TTC549 (cell line): ENCODE results near the gene LY86.

ENCODE experiments used
- FAIRE-seq: peaks from 2 replicates; lab custom pipeline; 2012; peaks lifted over from hg19 to GRCh38; lab: Jason Lieb, UNC

The LY86 gene

GRCh38 chr6:6570929-6571671, 17.4 kb upstream of the LY86 start:
- FAIRE-seq: no peak

- no peak for FAIRE-seq
These were observed 13.4 kb upstream of the LY86 start for GRCh38 chr6:6575143-6575542.

DNA sequence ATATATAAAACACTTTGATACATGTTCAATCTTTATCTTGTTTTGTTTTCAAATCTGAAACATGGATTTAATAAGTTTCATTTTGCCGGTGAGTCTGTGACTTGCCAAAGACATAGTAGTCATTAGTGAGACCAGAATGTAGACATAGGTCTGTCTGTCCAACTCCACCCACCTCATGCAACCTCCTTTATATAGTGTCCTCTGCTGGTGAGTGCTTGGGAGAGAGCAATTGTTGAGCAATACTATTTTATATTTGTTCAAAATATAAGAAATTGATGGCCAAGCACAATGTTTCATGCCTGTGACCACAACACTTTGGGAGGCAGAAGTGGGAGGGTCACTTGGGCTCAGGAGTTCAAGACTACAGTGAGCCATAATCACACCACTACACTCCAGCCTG, 10.8 kb upstream of the LY86 start:
- FAIRE-seq: no peak

- no peak for FAIRE-seq
These were observed 9.2 kb upstream of the LY86 start for GRCh38 chr6:6579281-6579680.

DNA sequence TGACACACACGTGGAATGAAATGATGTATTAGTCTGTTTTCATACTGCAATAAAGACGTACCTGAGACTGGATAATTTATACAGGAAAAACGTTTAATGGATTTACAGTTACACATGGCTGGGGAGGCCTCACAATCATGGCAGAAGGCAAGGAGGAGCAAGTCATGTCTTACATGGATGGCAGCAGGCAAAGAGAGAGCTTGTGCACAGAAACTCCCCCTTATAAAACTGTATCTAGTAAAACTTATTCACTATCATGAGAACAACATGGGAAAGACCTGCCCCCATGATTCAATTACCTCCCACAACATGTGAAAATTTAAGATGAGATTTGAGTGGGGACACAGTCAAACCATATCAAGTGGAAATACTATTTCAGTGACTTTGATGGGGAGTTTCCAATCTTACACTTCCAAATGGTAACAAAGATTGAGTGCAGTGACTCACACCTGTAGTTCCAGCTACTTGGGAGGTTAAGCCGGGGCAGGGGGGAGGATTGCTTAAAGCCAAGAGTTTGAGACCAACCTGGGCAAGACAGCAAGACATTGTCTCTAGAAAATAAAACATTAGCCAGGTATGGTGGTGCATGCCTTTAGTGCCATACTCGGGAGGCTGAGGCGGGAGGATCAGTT, 8.2 kb upstream of the LY86 start:
- no peak for FAIRE-seq

- FAIRE-seq: no peak
These were observed 7.5 kb upstream of the LY86 start for GRCh38 chr6:6581054-6581453.

- no peak for FAIRE-seq
These were observed 6.4 kb upstream of the LY86 start for GRCh38 chr6:6582131-6582530.

DNA sequence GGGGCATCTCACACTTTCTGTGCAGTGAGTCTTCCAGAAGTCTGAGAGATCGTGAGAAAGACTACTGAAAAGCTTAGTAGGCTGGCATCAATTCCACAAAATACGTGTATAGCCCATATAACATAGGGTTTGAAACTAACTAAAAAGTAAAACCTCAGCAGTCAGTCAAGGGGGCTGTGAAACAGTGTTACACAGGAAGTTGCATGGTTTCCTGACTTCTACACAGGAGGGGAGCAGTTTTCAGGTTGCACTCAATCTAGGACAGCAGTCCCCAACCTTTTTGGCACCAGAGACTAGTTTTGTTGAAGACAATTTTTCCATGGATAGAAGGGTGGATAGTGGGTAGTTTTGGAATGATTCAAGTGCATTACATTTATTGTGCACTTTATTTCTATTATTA, 4.7 kb upstream of the LY86 start:
- FAIRE-seq: no peak

GRCh38 chr6:6584310-6585002, 4.1 kb upstream of the LY86 start:
- no peak for FAIRE-seq

DNA sequence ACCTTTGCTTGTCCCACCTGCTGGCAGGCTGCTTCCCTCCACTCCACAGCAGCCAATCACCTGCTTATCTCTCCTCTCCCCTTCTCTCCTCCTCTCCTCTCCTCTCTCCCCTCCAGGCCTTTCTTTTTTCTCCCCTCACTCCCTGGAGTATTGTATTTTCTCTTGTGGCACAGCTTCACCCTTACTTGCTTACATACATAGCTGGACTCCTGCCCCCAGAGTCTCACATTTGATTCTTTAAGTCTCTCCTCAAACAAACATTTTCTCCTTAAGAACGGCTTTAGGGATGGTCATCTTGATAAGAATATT, 3.6 kb upstream of the LY86 start:
- FAIRE-seq: no peak

DNA sequence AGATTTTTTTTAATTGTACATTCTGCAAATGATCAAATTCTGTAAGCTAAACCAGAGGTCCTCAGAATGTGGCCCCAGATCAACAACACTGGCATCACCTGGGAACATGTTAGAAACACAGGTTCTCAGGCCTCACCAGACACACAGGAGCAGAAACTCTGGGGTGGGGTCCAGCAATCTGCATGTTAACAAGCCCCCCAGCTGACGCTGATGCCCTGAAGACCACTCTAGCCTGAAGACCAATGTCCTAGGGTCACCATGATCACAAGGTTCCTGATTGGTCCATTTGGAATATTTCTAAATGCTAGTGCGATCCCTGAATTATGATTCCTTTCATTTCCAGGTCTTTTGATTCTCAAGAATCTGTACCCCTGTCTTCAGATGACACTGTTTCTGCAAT, 2.4 kb upstream of the LY86 start:
- FAIRE-seq: no peak

DNA sequence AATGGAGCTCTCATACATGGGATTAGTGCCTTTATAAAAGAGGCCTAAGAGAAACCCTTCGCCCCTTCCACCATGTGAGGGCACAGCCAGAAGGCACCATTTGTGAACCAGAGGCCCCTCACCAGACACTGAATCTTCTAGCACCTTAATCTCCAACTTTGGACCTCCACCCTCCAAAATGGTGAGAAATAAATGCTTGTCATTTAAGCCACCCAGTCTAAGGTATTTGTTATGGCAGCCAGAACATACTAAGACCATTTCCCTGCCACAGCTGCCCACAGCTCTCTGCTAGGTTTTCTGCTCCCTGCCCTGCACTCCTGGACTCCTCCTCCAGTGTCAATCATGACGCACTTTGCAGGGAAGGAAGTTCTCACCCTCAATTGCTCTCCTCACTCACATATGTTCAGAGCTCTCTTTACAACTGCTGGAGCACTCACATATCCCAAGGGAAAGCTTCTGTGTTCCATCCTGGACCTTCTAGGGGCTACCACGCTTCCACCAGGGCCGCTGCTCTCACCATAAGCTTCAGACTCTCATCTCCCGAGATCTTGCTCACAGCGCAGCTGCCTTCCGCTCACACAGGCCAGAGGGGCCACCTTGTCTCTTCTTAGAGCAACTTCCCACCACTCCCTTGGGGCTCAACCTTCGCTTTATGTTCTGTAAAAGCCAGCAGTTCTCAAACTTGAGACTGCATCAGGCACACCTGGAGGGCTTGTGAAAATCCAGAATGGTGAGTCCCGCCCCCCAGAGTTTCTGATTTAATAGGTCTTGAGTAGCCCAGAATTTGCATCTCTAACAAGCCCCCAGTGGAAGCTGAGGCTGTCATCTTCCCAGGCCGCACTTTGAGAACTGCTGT, 1.6 kb upstream of the LY86 start:
- no peak for FAIRE-seq

GRCh38 chr6:6587696-6588063, 840 bp upstream of the LY86 start:
- no peak for FAIRE-seq

- FAIRE-seq: no peak
These were observed 597 bp downstream of the LY86 start for GRCh38 chr6:6588924-6589709.

- FAIRE-seq: no peak
These were observed 2.0 kb downstream of the LY86 start for GRCh38 chr6:6590530-6590929.

DNA sequence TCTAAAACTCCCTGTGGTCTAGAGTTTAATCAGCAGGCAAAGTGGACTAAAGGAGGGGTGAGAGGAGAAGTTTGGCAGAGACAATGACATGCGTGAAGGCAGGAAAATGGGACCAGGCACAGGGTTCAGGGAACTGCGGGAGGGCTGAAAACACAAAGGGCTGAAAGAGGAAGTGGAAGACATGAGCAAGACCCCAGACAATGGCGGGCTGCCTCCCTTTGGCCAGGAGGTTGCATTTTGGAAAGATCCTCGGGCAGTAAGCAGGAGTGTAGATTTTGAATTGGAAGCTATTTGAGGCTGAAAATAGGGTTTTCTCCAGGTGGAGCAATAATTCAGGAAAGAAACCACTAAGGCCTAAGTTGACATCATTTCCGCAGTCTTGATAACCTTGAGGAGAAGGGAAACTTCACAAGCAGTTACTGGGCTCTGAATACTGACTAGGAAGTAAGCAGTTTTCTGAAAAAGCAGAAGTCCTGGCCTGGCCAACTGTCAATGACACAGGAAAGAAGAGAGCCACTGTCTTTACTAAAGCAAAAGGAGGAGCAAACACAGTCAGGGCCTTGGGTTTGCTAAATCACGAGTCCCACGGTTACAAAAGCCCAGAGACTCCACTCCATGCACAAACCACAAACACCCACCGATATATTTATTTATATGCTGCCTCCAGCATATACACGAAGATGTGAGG, 3.4 kb downstream of the LY86 start:
- no peak for FAIRE-seq

- no peak for FAIRE-seq
These were observed 4.4 kb downstream of the LY86 start for GRCh38 chr6:6592826-6593475.

DNA sequence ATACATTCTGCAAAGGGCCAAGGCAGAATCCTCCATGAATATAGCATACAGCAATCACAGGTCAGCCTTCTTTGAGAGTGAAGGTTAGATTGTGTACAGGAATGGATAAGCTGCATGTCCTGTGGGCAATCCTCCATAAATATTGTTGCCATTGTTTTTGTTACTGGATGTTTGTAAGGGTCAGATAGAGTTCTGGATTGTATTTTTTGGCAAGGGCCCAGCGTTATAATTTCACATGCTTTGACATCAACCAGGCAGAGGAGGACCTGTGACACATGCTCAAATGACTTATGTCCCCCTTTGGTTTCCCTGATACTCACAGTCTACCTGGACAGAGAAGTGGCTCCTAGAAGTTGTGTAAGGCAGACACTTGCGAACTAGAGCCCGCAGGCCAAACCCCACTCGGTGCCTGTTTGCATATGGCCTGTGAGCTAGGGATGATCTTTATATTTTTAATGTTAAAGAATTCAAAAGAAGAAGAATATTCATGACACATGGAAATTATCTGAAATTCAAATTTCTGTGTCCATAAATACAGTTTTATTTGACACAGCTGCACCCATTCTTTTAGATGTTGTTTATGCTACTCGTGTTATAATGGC, 5.4 kb downstream of the LY86 start:
- no peak for FAIRE-seq

- FAIRE-seq: no peak
These were observed 6.5 kb downstream of the LY86 start for GRCh38 chr6:6595025-6595424.

DNA sequence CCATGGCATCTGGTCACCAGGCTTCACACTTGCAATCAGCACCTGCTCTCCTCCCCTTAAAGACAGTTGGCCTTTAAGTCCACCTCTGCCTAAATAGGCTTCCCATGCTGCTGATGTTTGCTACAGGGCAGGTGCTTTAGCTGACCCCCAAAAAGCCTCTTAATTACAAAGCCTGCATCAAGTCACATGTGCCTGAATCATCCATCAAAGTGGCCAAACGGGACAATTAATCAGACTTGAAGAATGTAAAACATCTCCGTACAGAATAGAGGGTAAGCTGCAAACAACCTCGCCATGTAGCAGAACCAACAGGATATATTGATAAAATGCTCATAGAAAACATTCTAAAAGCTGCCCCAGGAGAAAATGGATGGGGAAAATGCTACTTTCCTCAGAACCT, 7.4 kb downstream of the LY86 start:
- no peak for FAIRE-seq
